ENCODE data around the gene TMEM51. TPM values are rescaled to one million over a fixed set of nuclear protein-coding genes. Genes with fewer than 3 reads are reported as not detected.

The TMEM51 gene
- total RNA-seq, 1 donor, result 0.72 TPM

- no peak for TF ChIP-seq CTCF (IDR thresholded peaks at IDR 0.05; ENCODE audit: extremely low read depth, low read depth, low read length)
- Histone ChIP-seq H3K79me2 (ENCODE audit: insufficient read depth, low read length) (no peaks in the 10 kb centered on the region), H3K4me3 (ENCODE audit: insufficient read depth, low read length) (no peak overlapping the region), H2AFZ (ENCODE audit: low read length) (no peak overlapping the region), H3K9me3 (ENCODE audit: low read depth, low read length) (no peaks in the 10 kb centered on the region), H3K36me3 (ENCODE audit: insufficient read depth, low read length) (no peaks in the 10 kb centered on the region), H3K27me3 (ENCODE audit: insufficient read depth, low read length) (no peaks in the 10 kb centered on the region), H3K27ac (ENCODE audit: low read depth, low read length) (no peak overlapping the region), H4K20me1 (ENCODE audit: insufficient read depth, low read length) (no peaks in the 10 kb centered on the region), H3K4me2 (ENCODE audit: insufficient read depth, low read length) (no peak overlapping the region), H3K4me1 (ENCODE audit: insufficient read depth, low read length) (peaks cover 19% of the 10 kb centered on the region)
- no peak for DNase-seq (ENCODE audit: insufficient read length, low spot score, missing footprints)
These were observed 28.0 kb downstream of the TMEM51 start for GRCh38 chr1:15181564-15181963.

- Histone ChIP-seq H3K4me3 (ENCODE audit: insufficient read depth, low read length) (no peak overlapping the region), H3K4me1 (ENCODE audit: insufficient read depth, low read length) (peaks cover 9% of the 10 kb centered on the region), H3K27ac (ENCODE audit: low read depth, low read length) (no peak overlapping the region), H3K9me3 (ENCODE audit: low read depth, low read length) (no peaks in the 10 kb centered on the region), H4K20me1 (ENCODE audit: insufficient read depth, low read length) (peaks cover 4% of the 10 kb centered on the region), H3K27me3 (ENCODE audit: insufficient read depth, low read length) (no peaks in the 10 kb centered on the region), H3K36me3 (ENCODE audit: insufficient read depth, low read length) (no peaks in the 10 kb centered on the region), H3K4me2 (ENCODE audit: insufficient read depth, low read length) (no peak overlapping the region), H3K79me2 (ENCODE audit: insufficient read depth, low read length) (no peaks in the 10 kb centered on the region), H2AFZ (ENCODE audit: low read length) (no peak overlapping the region)
- TF ChIP-seq CTCF (IDR thresholded peaks at IDR 0.05; ENCODE audit: extremely low read depth, low read depth, low read length), result no peak
- no peak for DNase-seq (ENCODE audit: insufficient read length, low spot score, missing footprints)
These were observed 31.1 kb downstream of the TMEM51 start for GRCh38 chr1:15184436-15185241.

GRCh38 chr1:15185617-15186016 lies 32.1 kb downstream of the TMEM51 start:
- Histone ChIP-seq H3K79me2 (ENCODE audit: insufficient read depth, low read length) (no peaks in the 10 kb centered on the region), H3K4me3 (ENCODE audit: insufficient read depth, low read length) (no peak overlapping the region), H4K20me1 (ENCODE audit: insufficient read depth, low read length) (peaks cover 4% of the 10 kb centered on the region), H3K4me2 (ENCODE audit: insufficient read depth, low read length) (no peak overlapping the region), H2AFZ (ENCODE audit: low read length) (no peak overlapping the region), H3K27me3 (ENCODE audit: insufficient read depth, low read length) (no peaks in the 10 kb centered on the region), H3K27ac (ENCODE audit: low read depth, low read length) (no peak overlapping the region), H3K36me3 (ENCODE audit: insufficient read depth, low read length) (no peaks in the 10 kb centered on the region), H3K4me1 (ENCODE audit: insufficient read depth, low read length) (peaks cover 4% of the 10 kb centered on the region), H3K9me3 (ENCODE audit: low read depth, low read length) (no peaks in the 10 kb centered on the region)
- no peak for DNase-seq (ENCODE audit: insufficient read length, low spot score, missing footprints)
- TF ChIP-seq CTCF (IDR thresholded peaks at IDR 0.05; ENCODE audit: extremely low read depth, low read depth, low read length), result no peak

DNA sequence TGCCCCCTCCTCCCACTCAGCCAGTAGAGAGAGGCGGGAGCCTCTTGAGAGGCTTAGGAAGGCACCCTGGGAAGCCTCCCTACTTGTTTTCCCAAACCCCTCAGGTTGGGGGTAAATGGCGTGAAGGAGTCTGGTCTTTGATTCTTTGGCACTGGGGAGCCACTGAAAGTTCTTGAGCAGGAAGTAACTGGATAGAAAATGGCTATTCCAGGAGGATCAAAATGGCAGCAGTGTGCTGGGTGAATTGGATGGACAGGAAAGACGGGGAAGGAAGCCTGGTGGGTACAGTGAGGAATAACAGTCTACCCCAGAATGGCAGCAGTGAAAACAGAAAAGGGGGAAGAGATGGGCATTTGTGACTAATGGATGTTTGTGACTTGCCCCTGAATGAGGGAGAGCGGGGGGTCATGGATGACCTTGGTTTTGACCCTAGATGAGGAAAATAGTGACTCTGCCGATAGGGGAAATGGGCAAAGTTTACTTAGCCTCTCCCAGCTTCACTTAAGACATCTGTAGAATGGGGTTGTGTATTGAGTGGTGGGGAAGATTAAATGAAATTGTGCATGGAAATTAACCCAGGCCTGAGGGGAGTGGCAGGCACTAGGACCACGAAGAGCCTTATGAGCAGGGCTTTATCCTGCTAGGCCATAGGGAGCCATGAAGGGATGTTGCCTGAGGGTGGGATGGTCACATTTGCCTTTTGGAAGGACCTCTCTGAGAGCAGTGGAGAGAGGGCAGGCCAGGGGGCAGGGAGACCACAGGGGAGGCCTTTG lies 32.7 kb downstream of the TMEM51 start:
- Histone ChIP-seq H3K27ac (ENCODE audit: low read depth, low read length) (no peak overlapping the region), H3K4me2 (ENCODE audit: insufficient read depth, low read length) (no peak overlapping the region), H4K20me1 (ENCODE audit: insufficient read depth, low read length) (peaks cover 4% of the 10 kb centered on the region), H3K4me1 (ENCODE audit: insufficient read depth, low read length) (peaks cover 4% of the 10 kb centered on the region), H3K4me3 (ENCODE audit: insufficient read depth, low read length) (no peak overlapping the region), H3K79me2 (ENCODE audit: insufficient read depth, low read length) (no peaks in the 10 kb centered on the region), H3K27me3 (ENCODE audit: insufficient read depth, low read length) (no peaks in the 10 kb centered on the region), H2AFZ (ENCODE audit: low read length) (no peak overlapping the region), H3K36me3 (ENCODE audit: insufficient read depth, low read length) (no peaks in the 10 kb centered on the region), H3K9me3 (ENCODE audit: low read depth, low read length) (no peaks in the 10 kb centered on the region)
- no peak for DNase-seq (ENCODE audit: insufficient read length, low spot score, missing footprints)
- TF ChIP-seq CTCF (IDR thresholded peaks at IDR 0.05; ENCODE audit: extremely low read depth, low read depth, low read length), result no peak
